ENCODE measurements around the gene BRAF. TPM values are rescaled to one million over a fixed set of nuclear protein-coding genes. Genes with fewer than 3 reads are reported as not detected.

BRAF gene
- total and polyA plus RNA-seq, 2 of the 8 experiments (the other 6 are each of a cell fraction or from before 2014, with no cell fraction given), result 11.4 to 32.6 TPM

DNA sequence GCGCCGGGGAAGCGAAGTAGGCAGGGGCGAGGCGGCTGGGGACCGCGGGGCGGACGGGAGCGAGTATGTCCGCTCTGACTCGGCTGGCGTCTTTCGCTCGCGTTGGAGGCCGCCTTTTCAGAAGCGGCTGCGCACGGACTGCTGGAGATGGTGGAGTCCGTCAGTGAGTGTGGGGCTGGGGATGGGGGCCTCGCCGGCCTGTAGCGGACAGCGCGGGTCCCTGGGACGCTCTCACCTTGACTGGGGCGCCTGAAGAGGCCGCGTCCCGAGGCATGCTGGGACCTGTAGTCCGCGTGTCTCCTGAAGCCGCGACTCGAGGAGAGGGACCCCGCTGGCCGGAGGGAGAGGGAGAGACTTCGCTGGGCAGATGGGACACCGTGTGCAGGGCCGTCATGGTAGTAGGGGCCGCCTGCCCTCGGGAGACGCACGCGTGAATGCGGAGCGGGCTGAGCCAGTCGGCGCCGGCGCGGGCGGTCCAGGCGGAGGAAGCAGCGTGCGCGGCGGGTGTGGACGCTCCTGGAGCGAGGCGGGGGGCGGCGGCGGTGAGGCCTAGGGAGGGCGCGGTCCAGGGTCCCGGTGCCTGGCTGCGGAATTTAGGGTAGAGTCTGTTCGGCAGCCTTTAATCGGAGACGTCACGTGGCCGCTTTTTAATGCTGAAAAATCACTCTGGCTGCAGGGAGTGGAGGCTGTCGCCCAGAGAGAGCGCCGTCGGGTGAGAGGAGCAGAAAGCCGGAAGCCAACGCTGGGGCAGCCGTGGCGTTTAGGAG lies 227.9 kb downstream of the BRAF start, which contains the start of gene NDUFB2 (continued):
- TF ChIP-seq TBP (IDR thresholded peaks at IDR 0.05; ENCODE audit: low read depth, low read length) (peak; percentile 56; the same call in 1 of the 2 replicates), ASH2L (IDR thresholded peaks at IDR 0.05; ENCODE audit: low read length) (peak; percentile 91), POLR2A (IDR thresholded peaks at IDR 0.05; ENCODE audit: control extremely low read depth in 1 of 2, low read depth in 2 of 2, low read length in 2 of 2) (peak in 1 of 2 experiments; percentile 88; a peak in 2 of 3 replicates), RAD21 (IDR thresholded peaks at IDR 0.05 in 1 of 2, conservative IDR thresholded peaks at IDR 0.05 in 1 of 2; ENCODE audit: low read depth in 2 of 2, low read length in 2 of 2) (no peak), SP4 (IDR thresholded peaks at IDR 0.05; ENCODE audit: low read length) (no peak), CTBP2 (IDR thresholded peaks at IDR 0.05; ENCODE audit: borderline replicate concordance, insufficient read depth, insufficient read length, low read length) (peak; percentile 31), CREB1 (IDR thresholded peaks at IDR 0.05) (0 out of 2 replicates have a peak, but pooled peaks have one; percentile 18), NRF1 (IDR thresholded peaks at IDR 0.05; ENCODE audit: low read depth, low read length) (no peak), BACH1 (IDR thresholded peaks at IDR 0.05; ENCODE audit: low read length) (no peak), CEBPB (IDR thresholded peaks at IDR 0.05; ENCODE audit: low read depth, low read length) (no peak), SUZ12 (IDR thresholded peaks at IDR 0.05; ENCODE audit: low read length) (no peak), KDM5A (IDR thresholded peaks at IDR 0.05; ENCODE audit: low read length) (0 out of 2 replicates have a peak, but pooled peaks have one; percentile 22), EZH2 (IDR thresholded peaks at IDR 0.05; ENCODE audit: low read depth, low read length, severe bottlenecking) (peak; percentile 26)
- TF ChIP-seq, protein P1, sequence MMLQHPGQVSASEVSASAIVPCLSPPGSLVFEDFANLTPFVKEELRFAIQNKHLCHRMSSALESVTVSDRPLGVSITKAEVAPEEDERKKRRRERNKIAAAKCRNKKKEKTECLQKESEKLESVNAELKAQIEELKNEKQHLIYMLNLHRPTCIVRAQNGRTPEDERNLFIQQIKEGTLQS (IDR thresholded peaks at IDR 0.05; ENCODE audit: insufficient read depth, low read depth, low read length), result no peak
